ENCODE results near the gene DLGAP4. TPM values are rescaled to one million over a fixed set of nuclear protein-coding genes. Genes with fewer than 3 reads are reported as not detected.

The DLGAP4 gene
- total and polyA plus RNA-seq, 2 experiments from 2014 or later = 14.3 to 68.1 TPM

GRCh38 chr20:36351937-36352336, 45.8 kb downstream of the DLGAP4 start:
- Histone ChIP-seq H2AFZ (no peak overlapping the region), H3K27me3 (replicated peaks; ENCODE audit: insufficient read depth) (peaks cover 16% of the 10 kb centered on the region; the same call in 1 of the 2 replicates), H3K4me2 (ENCODE audit: unreplicated experiment) (no peak overlapping the region), H3K4me3 (no peak overlapping the region), H3F3A (ENCODE audit: insufficient read depth) (no peaks in the 10 kb centered on the region), H4K20me1 (ENCODE audit: insufficient read depth) (no peaks in the 10 kb centered on the region), H3K27ac (no peak overlapping the region), H3K4me1 (ENCODE audit: insufficient read depth) (no peaks in the 10 kb centered on the region), H3K36me3 (ENCODE audit: low read depth) (no peaks in the 10 kb centered on the region), H3K9me2 (ENCODE audit: insufficient read depth) (no peaks in the 10 kb centered on the region), H3K9ac (no peak overlapping the region), H3K9me3 (ENCODE audit: low read depth) (no peaks in the 10 kb centered on the region), H3K79me2 (ENCODE audit: insufficient read depth) (no peaks in the 10 kb centered on the region)
- 42 to 51% methylated on average over 6 of the region's 6 CpGs for WGBS, 2 experiments (ENCODE audit: low coverage in 1 of 2, low lambda C conversion rate in 2 of 2, missing lambda C conversion rate in 2 of 2)
- no peak for DNase-seq
- in situ Hi-C loops (cut with MboI) = no loop called here
- no peak for TF ChIP-seq EZH2phosphoT487 (IDR thresholded peaks at IDR 0.05; ENCODE audit: insufficient read depth, low read depth)
- TF ChIP-seq EZH2 (IDR thresholded peaks at IDR 0.05; ENCODE audit: insufficient read depth, poor library complexity, severe bottlenecking) = no peak

- Histone ChIP-seq H3K4me2 (ENCODE audit: unreplicated experiment) (no peak overlapping the region), H2AFZ (no peak overlapping the region), H3K79me2 (ENCODE audit: insufficient read depth) (no peaks in the 10 kb centered on the region), H3K9me2 (ENCODE audit: insufficient read depth) (no peaks in the 10 kb centered on the region), H3K4me1 (ENCODE audit: insufficient read depth) (no peaks in the 10 kb centered on the region), H3K9me3 (ENCODE audit: low read depth) (no peaks in the 10 kb centered on the region), H3K4me3 (no peak overlapping the region), H3F3A (ENCODE audit: insufficient read depth) (no peaks in the 10 kb centered on the region), H3K27ac (no peak overlapping the region), H4K20me1 (ENCODE audit: insufficient read depth) (no peaks in the 10 kb centered on the region), H3K36me3 (ENCODE audit: low read depth) (no peaks in the 10 kb centered on the region), H3K27me3 (replicated peaks; ENCODE audit: insufficient read depth) (peaks cover 20% of the 10 kb centered on the region; the same call in 1 of the 2 replicates), H3K9ac (no peak overlapping the region)
- in situ Hi-C loops (cut with MboI) = no loop called here
- no peak for DNase-seq
- 46 to 63% methylated on average over 10 to 11 of the region's 11 CpGs for whole genome bisulfite sequencing, 2 experiments (ENCODE audit: low coverage in 1 of 2, low lambda C conversion rate in 2 of 2, missing lambda C conversion rate in 2 of 2)
- TF ChIP-seq EZH2phosphoT487 (IDR thresholded peaks at IDR 0.05; ENCODE audit: insufficient read depth, low read depth) (no peak), EZH2 (IDR thresholded peaks at IDR 0.05; ENCODE audit: insufficient read depth, poor library complexity, severe bottlenecking) (no peak)
Measured at GRCh38 chr20:36352843-36353553, 46.9 kb downstream of the DLGAP4 start.

GRCh38 chr20:36353740-36354139, 47.6 kb downstream of the DLGAP4 start:
- H3K27ac ChIP-seq = no peak overlapping the region
- no peaks in the 10 kb centered on the region for H3K36me3 ChIP-seq (ENCODE audit: low read depth)
- H3K27me3 ChIP-seq (replicated peaks; ENCODE audit: insufficient read depth) = peaks cover 20% of the 10 kb centered on the region; the same call in 1 of the 2 replicates
- DNase-seq = no peak
- H3K9me3 ChIP-seq (ENCODE audit: low read depth) = no peaks in the 10 kb centered on the region
- TF ChIP-seq EZH2 (IDR thresholded peaks at IDR 0.05; ENCODE audit: insufficient read depth, poor library complexity, severe bottlenecking) (no peak), EZH2phosphoT487 (IDR thresholded peaks at IDR 0.05; ENCODE audit: insufficient read depth, low read depth) (no peak)
- H3F3A ChIP-seq (ENCODE audit: insufficient read depth) = no peaks in the 10 kb centered on the region
- no peak overlapping the region for H3K9ac ChIP-seq
- in situ Hi-C loops (cut with MboI) = no loop called here
- no peaks in the 10 kb centered on the region for H4K20me1 ChIP-seq (ENCODE audit: insufficient read depth)
- no peaks in the 10 kb centered on the region for H3K4me1 ChIP-seq (ENCODE audit: insufficient read depth)
- no peak overlapping the region for H2AFZ ChIP-seq
- no peak overlapping the region for H3K4me3 ChIP-seq
- H3K79me2 ChIP-seq (ENCODE audit: insufficient read depth) = no peaks in the 10 kb centered on the region
- no peaks in the 10 kb centered on the region for H3K9me2 ChIP-seq (ENCODE audit: insufficient read depth)
- H3K4me2 ChIP-seq (ENCODE audit: unreplicated experiment) = no peak overlapping the region
- 34 to 46% methylated on average over 9 of the region's 9 CpGs for WGBS, 2 experiments (ENCODE audit: low coverage in 1 of 2, low lambda C conversion rate in 2 of 2, missing lambda C conversion rate in 2 of 2)

- Histone ChIP-seq H4K20me1 (ENCODE audit: insufficient read depth) (no peaks in the 10 kb centered on the region), H3K4me1 (ENCODE audit: insufficient read depth) (no peaks in the 10 kb centered on the region), H3K27me3 (replicated peaks; ENCODE audit: insufficient read depth) (peaks cover 25% of the 10 kb centered on the region; the same call in 1 of the 2 replicates), H3K4me2 (ENCODE audit: unreplicated experiment) (no peak overlapping the region), H3K4me3 (no peak overlapping the region), H2AFZ (no peak overlapping the region), H3K9me3 (ENCODE audit: low read depth) (no peaks in the 10 kb centered on the region), H3K9me2 (ENCODE audit: insufficient read depth) (no peaks in the 10 kb centered on the region), H3K27ac (no peak overlapping the region), H3F3A (ENCODE audit: insufficient read depth) (no peaks in the 10 kb centered on the region), H3K79me2 (ENCODE audit: insufficient read depth) (no peaks in the 10 kb centered on the region), H3K9ac (no peak overlapping the region), H3K36me3 (ENCODE audit: low read depth) (no peaks in the 10 kb centered on the region)
- TF ChIP-seq EZH2 (IDR thresholded peaks at IDR 0.05; ENCODE audit: insufficient read depth, poor library complexity, severe bottlenecking) (no peak), EZH2phosphoT487 (IDR thresholded peaks at IDR 0.05; ENCODE audit: insufficient read depth, low read depth) (no peak)
- DNase-seq = no peak
- WGBS, 2 experiments (ENCODE audit: low coverage in 1 of 2, low lambda C conversion rate in 2 of 2, missing lambda C conversion rate in 2 of 2) = 51 to 58% methylated on average over 5 of the region's 5 CpGs
- in situ Hi-C loops (cut with MboI) = no loop called here
Measured at GRCh38 chr20:36355469-36356171, 49.5 kb downstream of the DLGAP4 start.
